Measurements from ENCODE around the gene WEE1.

The WEE1 gene

GRCh38 chr11:9609002-9609759 is 35.7 kb downstream of the WEE1 start:
- TF ChIP-seq CTCF (IDR thresholded peaks at IDR 0.05; ENCODE audit: low read depth, low read length), result no peak
- H3K4me3 ChIP-seq (ENCODE audit: low read depth, low read length), result no peak overlapping the region

- H3K4me3 ChIP-seq (ENCODE audit: low read depth, low read length), result no peak overlapping the region
- TF ChIP-seq CTCF (IDR thresholded peaks at IDR 0.05; ENCODE audit: low read depth, low read length), result no peak
Observed at GRCh38 chr11:9609841-9610240, 36.4 kb downstream of the WEE1 start.

- TF ChIP-seq CTCF (IDR thresholded peaks at IDR 0.05; ENCODE audit: low read depth, low read length), result peak; percentile 91
- peak overlapping the region; percentile 51 for H3K4me3 ChIP-seq (ENCODE audit: low read depth, low read length)
Observed at GRCh38 chr11:9613118-9613829, 39.8 kb downstream of the WEE1 start.

GRCh38 chr11:9613830-9614762 is 40.6 kb downstream of the WEE1 start:
- peak; percentile 82 for TF ChIP-seq CTCF (IDR thresholded peaks at IDR 0.05; ENCODE audit: low read depth, low read length)
- H3K4me3 ChIP-seq (ENCODE audit: low read depth, low read length), result peak overlapping the region; percentile 51

- no peak overlapping the region for H3K4me3 ChIP-seq (ENCODE audit: low read depth, low read length)
- TF ChIP-seq CTCF (IDR thresholded peaks at IDR 0.05; ENCODE audit: low read depth, low read length), result no peak
Observed at GRCh38 chr11:9615031-9615451, 41.6 kb downstream of the WEE1 start.

GRCh38 chr11:9616042-9616675 is 42.7 kb downstream of the WEE1 start:
- no peak overlapping the region for H3K4me3 ChIP-seq (ENCODE audit: low read depth, low read length)
- no peak for TF ChIP-seq CTCF (IDR thresholded peaks at IDR 0.05; ENCODE audit: low read depth, low read length)
